ENCODE measurements around the gene PRKN.

PRKN gene

GRCh38 chr6:162217811-162218493 lies 509.6 kb downstream of the PRKN start:
- FAIRE-seq (no peak), DNase-seq (ENCODE audit: insufficient read length, low spot score) (peak; percentile 15)
- no peak for TF ChIP-seq POLR2A (IDR thresholded peaks at IDR 0.05; ENCODE audit: low read depth, low read length)

- no peak for TF ChIP-seq POLR2A (IDR thresholded peaks at IDR 0.05; ENCODE audit: low read depth, low read length)
- DNase-seq (ENCODE audit: insufficient read length, low spot score) (no peak), FAIRE-seq (no peak)
These were observed 510.5 kb downstream of the PRKN start for GRCh38 chr6:162217058-162217457.

GRCh38 chr6:162211777-162212176 lies 515.8 kb downstream of the PRKN start:
- FAIRE-seq (no peak), DNase-seq (ENCODE audit: insufficient read length, low spot score) (no peak)
- TF ChIP-seq POLR2A (IDR thresholded peaks at IDR 0.05; ENCODE audit: low read depth, low read length), result no peak

- no peak for TF ChIP-seq POLR2A (IDR thresholded peaks at IDR 0.05; ENCODE audit: low read depth, low read length)
- DNase-seq (ENCODE audit: insufficient read length, low spot score), result no peak
- no peak for FAIRE-seq
These were observed 516.5 kb downstream of the PRKN start for GRCh38 chr6:162211022-162211421.

- no peak for TF ChIP-seq POLR2A (IDR thresholded peaks at IDR 0.05; ENCODE audit: low read depth, low read length)
- no peak for DNase-seq (ENCODE audit: insufficient read length, low spot score)
- no peak for FAIRE-seq
These were observed 524.3 kb downstream of the PRKN start for GRCh38 chr6:162203287-162203686.

GRCh38 chr6:162200945-162201690 lies 526.4 kb downstream of the PRKN start:
- no peak for FAIRE-seq
- DNase-seq (ENCODE audit: insufficient read length, low spot score), result no peak
- no peak for TF ChIP-seq POLR2A (IDR thresholded peaks at IDR 0.05; ENCODE audit: low read depth, low read length)

- DNase-seq (ENCODE audit: insufficient read length, low spot score) (no peak), FAIRE-seq (no peak)
- TF ChIP-seq POLR2A (IDR thresholded peaks at IDR 0.05; ENCODE audit: low read depth, low read length), result no peak
These were observed 527.5 kb downstream of the PRKN start for GRCh38 chr6:162200041-162200440.

- FAIRE-seq (no peak), DNase-seq (ENCODE audit: insufficient read length, low spot score) (no peak)
- TF ChIP-seq POLR2A (IDR thresholded peaks at IDR 0.05; ENCODE audit: low read depth, low read length), result no peak
These were observed 528.6 kb downstream of the PRKN start for GRCh38 chr6:162198925-162199324.

GRCh38 chr6:162198076-162198475 lies 529.5 kb downstream of the PRKN start:
- DNase-seq (ENCODE audit: insufficient read length, low spot score) (no peak), FAIRE-seq (no peak)
- TF ChIP-seq POLR2A (IDR thresholded peaks at IDR 0.05; ENCODE audit: low read depth, low read length), result no peak

GRCh38 chr6:162195441-162195840 lies 532.1 kb downstream of the PRKN start:
- TF ChIP-seq POLR2A (IDR thresholded peaks at IDR 0.05; ENCODE audit: low read depth, low read length), result no peak
- FAIRE-seq (no peak), DNase-seq (ENCODE audit: insufficient read length, low spot score) (no peak)

- TF ChIP-seq POLR2A (IDR thresholded peaks at IDR 0.05; ENCODE audit: low read depth, low read length), result no peak
- no peak for FAIRE-seq
- DNase-seq (ENCODE audit: insufficient read length, low spot score), result no peak
These were observed 536.6 kb downstream of the PRKN start for GRCh38 chr6:162190981-162191380.

GRCh38 chr6:162187168-162187935 lies 540.2 kb downstream of the PRKN start:
- FAIRE-seq, result no peak
- TF ChIP-seq POLR2A (IDR thresholded peaks at IDR 0.05; ENCODE audit: low read depth, low read length), result no peak

GRCh38 chr6:162184465-162184864 lies 543.1 kb downstream of the PRKN start:
- no peak for DNase-seq (ENCODE audit: insufficient read length, low spot score)
- TF ChIP-seq POLR2A (IDR thresholded peaks at IDR 0.05; ENCODE audit: low read depth, low read length), result no peak
- no peak for FAIRE-seq

More at GRCh38 chr6:162187168-162187935, 540.2 kb downstream of the PRKN start:
- no peak for DNase-seq (ENCODE audit: insufficient read length, low spot score)

- DNase-seq (ENCODE audit: insufficient read length, low spot score) (no peak), FAIRE-seq (no peak)
- TF ChIP-seq POLR2A (IDR thresholded peaks at IDR 0.05; ENCODE audit: low read depth, low read length), result no peak
These were observed 545.7 kb downstream of the PRKN start for GRCh38 chr6:162181741-162182401.
